K562 (cell line): ENCODE data around the gene SDE2. TPM values are rescaled to one million over a fixed set of nuclear protein-coding genes. Genes with fewer than 3 reads are reported as not detected.

Experiments used
- CBFA2T3 ChIP-seq: fragments of 450-650 bp; IDR thresholded peaks from 2 replicates; pipeline ENCODE4 v1.6.1; 2017
- EP300 ChIP-seq: IDR thresholded peaks from 2 replicates; pipeline ENCODE4 v1.6.1; 2012; ENCODE audit warnings: low read length, improper control_type of control experiment
- FOXA3 ChIP-seq, 2 experiments: fragments of 450-650 bp in 1 of 2; sonication (generic) in 1 of 2; formaldehyde crosslinking; IDR thresholded peaks in 1 of 2; conservative IDR thresholded peaks in 1 of 2; 2 replicates each; pipeline versions ENCODE4 v1.4.0 to v1.8.0; 2020 to 2022; ENCODE audit warnings: mild to moderate bottlenecking in 2 of 2, missing genetic modification reagents in 1 of 2
- FOXK2 ChIP-seq, 2 experiments: fragments of 450-650 bp; IDR thresholded peaks in 1 of 2; conservative IDR thresholded peaks in 1 of 2; 2 replicates each; pipeline ENCODE4 v1.6.1; 2016; ENCODE audit warnings: low read depth in 2 of 2, mild to moderate bottlenecking in 1 of 2
- FOXM1 ChIP-seq, 2 experiments: fragments of 450-650 bp in 1 of 2; sonication (generic) in 1 of 2; formaldehyde crosslinking in 1 of 2; IDR thresholded peaks; 2 replicates each; pipeline versions ENCODE4 v1.6.1 to v1.9.0; 2017 to 2022; ENCODE audit warnings: low read depth in 2 of 2, mild to moderate bottlenecking in 2 of 2, missing genetic modification reagents in 1 of 2, moderate library complexity in 1 of 2
- MCM7 ChIP-seq, 2 experiments: fragments of 450-650 bp; IDR thresholded peaks; 2 replicates each; pipeline ENCODE4 v1.6.1; 2016 to 2018
- NEUROD1 ChIP-seq: fragments of 150-350 bp; IDR thresholded peaks from 2 replicates; pipeline ENCODE4 v1.6.1; 2014; ENCODE audit warnings: borderline replicate concordance, low read length, low read depth; ENCODE audit not compliant: partially characterized antibody
- polyA plus RNA-seq, 8 experiments: library from polyadenylated mRNA; depleted of rRNA in 4 of 8; stranded (reverse) in 5 of 8; unstranded in 3 of 8; fragments of >200 nt; fragmentation: Nextera tagmentation in 2 of 8; fragmentation: Illumina TruSeq in 1 of 8; extraction: Ambion mirVana in 2 of 8; extraction: Trizol in 1 of 8; gene quantifications; 2 replicates each; pipeline versions ENCODE4 v1.2.1 to v1.2.3, GENCODE V29; 2011 to 2014; ENCODE audit warnings: inconsistent platforms in 1 of 8, missing spikeins in 1 of 8
- total RNA-seq, 7 experiments: library from RNA; depleted of rRNA in 6 of 7; stranded (reverse); fragments of >200 nt in 6 of 7; fragmentation: Illumina TruSeq in 2 of 7; extraction: Trizol in 2 of 7; gene quantifications; 2 replicates each; pipeline versions ENCODE4 v1.2.1 to v1.2.3, GENCODE V29; 2011 to 2021; ENCODE audit warnings: low replicate concordance in 1 of 7
- TF ChIP-seq, protein P1 (sequence below): fragments of 450-650 bp; IDR thresholded peaks from 2 replicates; pipeline ENCODE4 v1.6.1; 2016; ENCODE audit warnings: low read depth
- TF ChIP-seq, protein P2 (sequence below): fragments of 450-650 bp; IDR thresholded peaks from 2 replicates; pipeline ENCODE4 v1.6.1; 2017; ENCODE audit warnings: antibody characterized with exemption, mild to moderate bottlenecking
- TF ChIP-seq, protein P3 (sequence below): fragments of 450-650 bp; IDR thresholded peaks from 2 replicates; pipeline ENCODE4 v1.6.1; 2018; ENCODE audit not compliant: partially characterized antibody

SDE2 gene
- total and polyA plus RNA-seq, 9 of the 15 experiments (the other 6 are each of a cell fraction or from before 2014, with no cell fraction given): 14.3 to 62.3 (median 46.0) TPM

DNA sequence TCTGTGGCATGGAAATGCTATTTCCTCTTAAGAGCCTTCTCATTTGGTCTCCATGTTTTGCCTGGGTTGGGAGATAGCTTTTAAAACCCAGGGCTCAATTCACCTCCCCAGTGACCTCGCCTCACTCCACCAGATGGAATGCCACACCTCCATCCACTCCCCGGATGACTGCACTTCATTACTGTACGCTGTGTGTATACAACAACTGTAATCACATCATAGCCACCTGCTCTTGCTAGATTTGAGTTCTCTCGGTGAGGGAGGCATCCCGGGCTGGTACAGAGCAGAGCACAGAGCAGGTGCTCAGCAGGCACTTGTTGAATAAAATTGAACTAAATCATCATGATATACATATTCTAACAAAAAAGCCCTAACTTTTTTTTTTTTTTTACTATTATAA, 26.0 kb downstream of the SDE2 start (continued):
- TF ChIP-seq FOXM1 (IDR thresholded peaks at IDR 0.05; ENCODE audit: low read depth): no peak
- no peak for TF ChIP-seq FOXM1 (CRISPR knock-in tag; IDR thresholded peaks at IDR 0.05; ENCODE audit: low read depth)
- TF ChIP-seq, protein P1, sequence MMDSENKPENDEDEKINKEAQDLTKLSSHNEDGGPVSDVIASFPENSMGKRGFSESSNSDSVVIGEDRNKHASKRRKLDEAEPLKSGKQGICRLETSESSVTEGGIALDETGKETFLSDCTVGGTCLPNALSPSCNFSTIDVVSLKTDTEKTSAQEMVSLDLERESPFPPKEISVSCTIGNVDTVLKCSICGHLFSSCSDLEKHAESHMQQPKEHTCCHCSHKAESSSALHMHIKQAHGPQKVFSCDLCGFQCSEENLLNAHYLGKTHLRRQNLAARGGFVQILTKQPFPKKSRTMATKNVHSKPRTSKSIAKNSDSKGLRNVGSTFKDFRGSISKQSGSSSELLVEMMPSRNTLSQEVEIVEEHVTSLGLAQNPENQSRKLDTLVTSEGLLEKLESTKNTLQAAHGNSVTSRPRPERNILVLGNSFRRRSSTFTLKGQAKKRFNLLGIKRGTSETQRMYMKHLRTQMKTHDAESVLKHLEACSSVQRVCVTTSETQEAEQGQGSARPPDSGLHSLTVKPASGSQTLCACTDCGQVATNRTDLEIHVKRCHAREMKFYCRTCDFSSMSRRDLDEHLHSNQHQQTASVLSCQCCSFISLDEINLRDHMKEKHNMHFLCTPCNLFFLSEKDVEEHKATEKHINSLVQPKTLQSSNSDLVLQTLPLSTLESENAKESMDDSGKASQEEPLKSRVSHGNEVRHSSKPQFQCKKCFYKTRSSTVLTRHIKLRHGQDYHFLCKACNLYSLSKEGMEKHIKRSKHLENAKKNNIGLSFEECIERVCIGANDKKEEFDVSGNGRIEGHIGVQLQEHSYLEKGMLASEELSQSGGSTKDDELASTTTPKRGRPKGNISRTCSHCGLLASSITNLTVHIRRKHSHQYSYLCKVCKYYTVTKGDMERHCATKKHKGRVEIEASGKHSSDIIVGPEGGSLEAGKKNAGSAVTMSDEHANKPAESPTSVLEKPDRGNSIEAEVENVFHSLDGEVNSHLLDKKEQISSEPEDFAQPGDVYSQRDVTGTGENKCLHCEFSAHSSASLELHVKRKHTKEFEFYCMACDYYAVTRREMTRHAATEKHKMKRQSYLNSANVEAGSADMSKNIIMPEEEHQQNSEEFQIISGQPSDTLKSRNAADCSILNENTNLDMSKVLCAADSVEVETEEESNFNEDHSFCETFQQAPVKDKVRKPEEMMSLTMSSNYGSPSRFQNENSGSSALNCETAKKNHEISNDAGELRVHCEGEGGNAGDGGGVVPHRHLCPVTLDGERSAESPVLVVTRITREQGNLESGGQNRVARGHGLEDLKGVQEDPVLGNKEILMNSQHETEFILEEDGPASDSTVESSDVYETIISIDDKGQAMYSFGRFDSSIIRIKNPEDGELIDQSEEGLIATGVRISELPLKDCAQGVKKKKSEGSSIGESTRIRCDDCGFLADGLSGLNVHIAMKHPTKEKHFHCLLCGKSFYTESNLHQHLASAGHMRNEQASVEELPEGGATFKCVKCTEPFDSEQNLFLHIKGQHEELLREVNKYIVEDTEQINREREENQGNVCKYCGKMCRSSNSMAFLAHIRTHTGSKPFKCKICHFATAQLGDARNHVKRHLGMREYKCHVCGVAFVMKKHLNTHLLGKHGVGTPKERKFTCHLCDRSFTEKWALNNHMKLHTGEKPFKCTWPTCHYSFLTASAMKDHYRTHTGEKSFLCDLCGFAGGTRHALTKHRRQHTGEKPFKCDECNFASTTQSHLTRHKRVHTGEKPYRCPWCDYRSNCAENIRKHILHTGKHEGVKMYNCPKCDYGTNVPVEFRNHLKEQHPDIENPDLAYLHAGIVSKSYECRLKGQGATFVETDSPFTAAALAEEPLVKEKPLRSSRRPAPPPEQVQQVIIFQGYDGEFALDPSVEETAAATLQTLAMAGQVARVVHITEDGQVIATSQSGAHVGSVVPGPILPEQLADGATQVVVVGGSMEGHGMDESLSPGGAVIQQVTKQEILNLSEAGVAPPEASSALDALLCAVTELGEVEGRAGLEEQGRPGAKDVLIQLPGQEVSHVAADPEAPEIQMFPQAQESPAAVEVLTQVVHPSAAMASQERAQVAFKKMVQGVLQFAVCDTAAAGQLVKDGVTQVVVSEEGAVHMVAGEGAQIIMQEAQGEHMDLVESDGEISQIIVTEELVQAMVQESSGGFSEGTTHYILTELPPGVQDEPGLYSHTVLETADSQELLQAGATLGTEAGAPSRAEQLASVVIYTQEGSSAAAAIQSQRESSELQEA: no peak
- peak; percentile 5; the same call in 1 of the 2 replicates for TF ChIP-seq EP300
- no peak for TF ChIP-seq NEUROD1
- peak; percentile 71 for TF ChIP-seq CBFA2T3
- TF ChIP-seq, protein P2, sequence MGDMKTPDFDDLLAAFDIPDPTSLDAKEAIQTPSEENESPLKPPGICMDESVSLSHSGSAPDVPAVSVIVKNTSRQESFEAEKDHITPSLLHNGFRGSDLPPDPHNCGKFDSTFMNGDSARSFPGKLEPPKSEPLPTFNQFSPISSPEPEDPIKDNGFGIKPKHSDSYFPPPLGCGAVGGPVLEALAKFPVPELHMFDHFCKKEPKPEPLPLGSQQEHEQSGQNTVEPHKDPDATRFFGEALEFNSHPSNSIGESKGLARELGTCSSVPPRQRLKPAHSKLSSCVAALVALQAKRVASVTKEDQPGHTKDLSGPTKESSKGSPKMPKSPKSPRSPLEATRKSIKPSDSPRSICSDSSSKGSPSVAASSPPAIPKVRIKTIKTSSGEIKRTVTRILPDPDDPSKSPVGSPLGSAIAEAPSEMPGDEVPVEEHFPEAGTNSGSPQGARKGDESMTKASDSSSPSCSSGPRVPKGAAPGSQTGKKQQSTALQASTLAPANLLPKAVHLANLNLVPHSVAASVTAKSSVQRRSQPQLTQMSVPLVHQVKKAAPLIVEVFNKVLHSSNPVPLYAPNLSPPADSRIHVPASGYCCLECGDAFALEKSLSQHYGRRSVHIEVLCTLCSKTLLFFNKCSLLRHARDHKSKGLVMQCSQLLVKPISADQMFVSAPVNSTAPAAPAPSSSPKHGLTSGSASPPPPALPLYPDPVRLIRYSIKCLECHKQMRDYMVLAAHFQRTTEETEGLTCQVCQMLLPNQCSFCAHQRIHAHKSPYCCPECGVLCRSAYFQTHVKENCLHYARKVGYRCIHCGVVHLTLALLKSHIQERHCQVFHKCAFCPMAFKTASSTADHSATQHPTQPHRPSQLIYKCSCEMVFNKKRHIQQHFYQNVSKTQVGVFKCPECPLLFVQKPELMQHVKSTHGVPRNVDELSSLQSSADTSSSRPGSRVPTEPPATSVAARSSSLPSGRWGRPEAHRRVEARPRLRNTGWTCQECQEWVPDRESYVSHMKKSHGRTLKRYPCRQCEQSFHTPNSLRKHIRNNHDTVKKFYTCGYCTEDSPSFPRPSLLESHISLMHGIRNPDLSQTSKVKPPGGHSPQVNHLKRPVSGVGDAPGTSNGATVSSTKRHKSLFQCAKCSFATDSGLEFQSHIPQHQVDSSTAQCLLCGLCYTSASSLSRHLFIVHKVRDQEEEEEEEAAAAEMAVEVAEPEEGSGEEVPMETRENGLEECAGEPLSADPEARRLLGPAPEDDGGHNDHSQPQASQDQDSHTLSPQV: 0 out of 2 replicates have a peak, but pooled peaks have one; percentile 5
- TF ChIP-seq FOXK2 (conservative IDR thresholded peaks at IDR 0.05 in 1 of 2, IDR thresholded peaks at IDR 0.05 in 1 of 2; ENCODE audit: low read depth in 2 of 2): 0 out of 4 replicates have a peak, but pooled peaks have one; percentile 27 to 47
- 0 out of 4 replicates have a peak, but pooled peaks of 1 of the 2 experiments have one; percentile 23 for TF ChIP-seq FOXA3 (CRISPR knock-in tag; conservative IDR thresholded peaks at IDR 0.05 in 1 of 2, IDR thresholded peaks at IDR 0.05 in 1 of 2)
- TF ChIP-seq, protein P3, sequence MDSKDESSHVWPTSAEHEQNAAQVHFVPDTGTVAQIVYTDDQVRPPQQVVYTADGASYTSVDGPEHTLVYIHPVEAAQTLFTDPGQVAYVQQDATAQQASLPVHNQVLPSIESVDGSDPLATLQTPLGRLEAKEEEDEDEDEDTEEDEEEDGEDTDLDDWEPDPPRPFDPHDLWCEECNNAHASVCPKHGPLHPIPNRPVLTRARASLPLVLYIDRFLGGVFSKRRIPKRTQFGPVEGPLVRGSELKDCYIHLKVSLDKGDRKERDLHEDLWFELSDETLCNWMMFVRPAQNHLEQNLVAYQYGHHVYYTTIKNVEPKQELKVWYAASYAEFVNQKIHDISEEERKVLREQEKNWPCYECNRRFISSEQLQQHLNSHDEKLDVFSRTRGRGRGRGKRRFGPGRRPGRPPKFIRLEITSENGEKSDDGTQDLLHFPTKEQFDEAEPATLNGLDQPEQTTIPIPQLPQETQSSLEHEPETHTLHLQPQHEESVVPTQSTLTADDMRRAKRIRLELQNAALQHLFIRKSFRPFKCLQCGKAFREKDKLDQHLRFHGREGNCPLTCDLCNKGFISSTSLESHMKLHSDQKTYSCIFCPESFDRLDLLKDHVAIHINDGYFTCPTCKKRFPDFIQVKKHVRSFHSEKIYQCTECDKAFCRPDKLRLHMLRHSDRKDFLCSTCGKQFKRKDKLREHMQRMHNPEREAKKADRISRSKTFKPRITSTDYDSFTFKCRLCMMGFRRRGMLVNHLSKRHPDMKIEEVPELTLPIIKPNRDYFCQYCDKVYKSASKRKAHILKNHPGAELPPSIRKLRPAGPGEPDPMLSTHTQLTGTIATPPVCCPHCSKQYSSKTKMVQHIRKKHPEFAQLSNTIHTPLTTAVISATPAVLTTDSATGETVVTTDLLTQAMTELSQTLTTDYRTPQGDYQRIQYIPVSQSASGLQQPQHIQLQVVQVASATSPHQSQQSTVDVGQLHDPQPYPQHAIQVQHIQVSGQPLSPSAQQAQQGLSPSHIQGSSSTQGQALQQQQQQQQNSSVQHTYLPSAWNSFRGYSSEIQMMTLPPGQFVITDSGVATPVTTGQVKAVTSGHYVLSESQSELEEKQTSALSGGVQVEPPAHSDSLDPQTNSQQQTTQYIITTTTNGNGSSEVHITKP: peak; percentile 25
- TF ChIP-seq MCM7 (IDR thresholded peaks at IDR 0.05): no peak
